ENCODE data around the gene FAM234B.

Gene FAM234B

GRCh38 chr12:13093191-13093847 lies 49.1 kb downstream of the FAM234B start:
- CTCF ChIA-PET = interaction anchor here (0.6 to 0.7 kb wide), 3 partner anchors 37 to 118 kb away, joined by 3 read pairs; no protein-coding TSS in a partner anchor
- POLR2A ChIA-PET (ENCODE audit: low non-redundant PET) = no interaction called here
- no peak for DNase-seq (ENCODE audit: low spot score)
- TF ChIP-seq CTCF (conservative IDR thresholded peaks at IDR 0.05; ENCODE audit: low read depth) = no peak
- H3K27ac ChIP-seq = peak overlapping the region; percentile 74

- no peak for TF ChIP-seq CTCF (conservative IDR thresholded peaks at IDR 0.05; ENCODE audit: low read depth)
- DNase-seq (ENCODE audit: low spot score) = no peak
- ChIA-PET CTCF (interaction anchor here (0.6 to 0.7 kb wide), 2 partner anchors 37 to 69 kb away, joined by 3 read pairs; no protein-coding TSS in a partner anchor), POLR2A (ENCODE audit: low non-redundant PET) (no interaction called here)
- peak overlapping the region; percentile 74 for H3K27ac ChIP-seq
Observed at GRCh38 chr12:13093848-13094220, 49.7 kb downstream of the FAM234B start.

GRCh38 chr12:13094367-13094766 lies 50.2 kb downstream of the FAM234B start:
- ChIA-PET CTCF (interaction anchor here (0.7 kb wide), 1 partner anchor 36 kb away, joined by 3 read pairs; no protein-coding TSS in a partner anchor), POLR2A (ENCODE audit: low non-redundant PET) (no interaction called here)
- H3K27ac ChIP-seq = no peak overlapping the region
- TF ChIP-seq CTCF (conservative IDR thresholded peaks at IDR 0.05; ENCODE audit: low read depth) = no peak
- peak; percentile 57 for DNase-seq (ENCODE audit: low spot score)

- ChIA-PET CTCF (interaction anchor here (0.6 kb wide), 2 partner anchors 113 to 161 kb away, joined by 4 to 7 read pairs; no protein-coding TSS in a partner anchor), POLR2A (ENCODE audit: low non-redundant PET) (no interaction called here)
- TF ChIP-seq CTCF (conservative IDR thresholded peaks at IDR 0.05; ENCODE audit: low read depth) = no peak
- DNase-seq (ENCODE audit: low spot score) = no peak
- no peak overlapping the region for H3K27ac ChIP-seq
Observed at GRCh38 chr12:13095266-13095995, 51.2 kb downstream of the FAM234B start.

GRCh38 chr12:13097491-13098011 lies 53.4 kb downstream of the FAM234B start:
- no peak for DNase-seq (ENCODE audit: low spot score)
- ChIA-PET POLR2A (ENCODE audit: low non-redundant PET) (interaction anchor here (0.6 kb wide), 1 partner anchor 41 kb away, joined by 4 read pairs; no protein-coding TSS in a partner anchor), CTCF (interaction anchor here (0.7 to 4.0 kb wide), 6 partner anchors 38 to 1533 kb away, joined by 3 to 16 read pairs (median 6); no protein-coding TSS in a partner anchor)
- TF ChIP-seq CTCF (conservative IDR thresholded peaks at IDR 0.05; ENCODE audit: low read depth) = no peak
- H3K27ac ChIP-seq = peak overlapping the region; percentile 98

- no peak for DNase-seq (ENCODE audit: low spot score)
- TF ChIP-seq CTCF (conservative IDR thresholded peaks at IDR 0.05; ENCODE audit: low read depth) = no peak
- peak overlapping the region; percentile 98 for H3K27ac ChIP-seq
- ChIA-PET POLR2A (ENCODE audit: low non-redundant PET) (interaction anchor here (0.9 to 1.8 kb wide), 2 partner anchors 36 to 98 kb away, joined by 4 read pairs; no protein-coding TSS in a partner anchor), CTCF (interaction anchor here (4.0 kb wide), 1 partner anchor 113 kb away, joined by 16 read pairs; no protein-coding TSS in a partner anchor)
Observed at GRCh38 chr12:13099066-13099843, 55.1 kb downstream of the FAM234B start.

All from RWPE1 (cell line).